H1 (cell line): ENCODE data around the gene FABP7. TPM values are rescaled to one million over a fixed set of nuclear protein-coding genes. Genes with fewer than 3 reads are reported as not detected.
A peak's percentile ranks its signal among the peaks of the same experiment; 100 is the strongest.

Source experiments
- KDM4A ChIP-seq: IDR thresholded peaks from one replicate; pipeline ENCODE4 v1.7.1; 2012; ENCODE audit warnings: low read depth, mild to moderate bottlenecking, moderate library complexity, low read length, inconsistent platforms; ENCODE audit not compliant: severe bottlenecking
- SAP30 ChIP-seq: fragments of 300-600 bp; sonication (generic); IDR thresholded peaks from 2 replicates; pipeline ENCODE4 v1.7.1; 2012; ENCODE audit warnings: low read length, moderate library complexity, mild to moderate bottlenecking, inconsistent platforms; ENCODE audit not compliant: insufficient read depth, insufficient replicate concordance
- SP2 ChIP-seq: IDR thresholded peaks from 2 replicates; pipeline ENCODE4 v1.6.1; 2012; ENCODE audit warnings: mild to moderate bottlenecking, low read length, inconsistent platforms
- TAF7 ChIP-seq: optimal IDR thresholded peaks from 2 replicates; pipeline ENCODE3; 2011; ENCODE audit warnings: low read depth, mild to moderate bottlenecking, inconsistent platforms, low read length, moderate library complexity, borderline replicate concordance
- polyA plus RNA-seq, 7 experiments: library from polyadenylated mRNA; depleted of rRNA in 3 of 7; stranded (reverse) in 5 of 7; unstranded in 2 of 7; fragments of >200 nt in 5 of 7; fragments of 200-250 nt in 2 of 7; gene quantifications; 1 replicate in 5 of 7; 2 replicates in 1 of 7; 4 replicates in 1 of 7; pipeline versions ENCODE4 v1.2.1 to v1.2.3, GENCODE V29; 2011 to 2013; ENCODE audit warnings: missing spikeins in 2 of 7, mixed read lengths in 2 of 7
- total RNA-seq: library from RNA; stranded (reverse); fragmentation: NEBNext Ultra II Directional; extraction: Animal tissue kit (Norgen Biotek cat#: 25700); gene quantifications from 2 replicates; pipeline ENCODE4 v1.2.1, GENCODE V29; 2021

FABP7 gene
- total and polyA plus RNA-seq, 2 of the 8 experiments (the other 6 are each of a cell fraction or from before 2014, with no cell fraction given): 10.6 to 13.1 TPM

DNA sequence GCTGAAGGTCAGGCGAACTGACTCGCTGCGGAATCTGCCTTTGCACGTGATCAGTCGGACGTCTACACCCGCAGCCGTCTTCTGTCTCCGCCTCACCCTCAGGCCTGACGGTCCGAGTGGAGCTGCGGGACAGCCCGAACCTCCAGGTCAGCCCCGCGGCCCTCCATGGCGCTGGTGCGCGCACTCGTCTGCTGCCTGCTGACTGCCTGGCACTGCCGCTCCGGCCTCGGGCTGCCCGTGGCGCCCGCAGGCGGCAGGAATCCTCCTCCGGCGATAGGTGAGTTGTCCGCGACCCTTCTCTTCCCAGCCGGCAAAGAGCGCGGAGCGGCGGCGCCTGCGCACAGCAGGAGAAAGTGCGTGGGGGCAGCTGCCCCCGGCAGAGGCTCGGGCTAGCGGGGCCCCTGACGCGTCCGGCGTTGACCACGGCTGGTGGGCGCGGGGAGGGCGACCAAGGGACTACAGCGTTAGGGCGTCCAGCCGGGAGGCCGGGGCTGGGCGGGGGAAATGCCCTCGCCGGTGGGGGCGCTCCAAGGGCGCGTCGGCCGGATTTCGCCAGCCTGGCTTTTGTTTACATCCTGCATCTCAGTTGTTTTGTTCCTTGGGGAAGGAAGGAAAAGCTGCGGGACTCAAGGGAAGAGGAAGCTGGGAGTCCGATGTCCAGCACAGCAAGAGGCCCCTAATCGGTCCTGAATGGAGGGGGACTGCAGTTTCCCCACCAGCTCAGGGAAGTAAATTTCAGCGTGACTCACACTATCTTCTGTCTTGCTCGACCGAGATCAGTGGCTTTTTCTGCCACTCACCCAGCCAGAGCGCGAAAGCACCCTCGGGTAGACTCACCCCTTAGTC, 9.9 kb downstream of the FABP7 start, which contains the start of gene SMPDL3A (continued):
- TF ChIP-seq TAF7 (peak; percentile 12), SAP30 (no peak), SP2 (no peak), KDM4A (peak; percentile 96)
- TF ChIP-seq, all 59 proteins: peak for 24
